MM.1S (cell line): ENCODE measurements around the gene COA8.

ENCODE experiments used
- CTCF ChIP-seq: fragments of 300-600 bp; sonication (generic); IDR thresholded peaks from 2 replicates; pipeline ENCODE4 v1.5.1; 2016; ENCODE audit warnings: antibody characterized with exemption, low read length, mixed read lengths
- EZH2 ChIP-seq: fragments of 300-600 bp; sonication (generic); optimal IDR thresholded peaks from 2 replicates; pipeline ENCODE3; 2017; ENCODE audit warnings: low read depth, mild to moderate bottlenecking, antibody characterized with exemption, low read length, mixed read lengths

DNA sequence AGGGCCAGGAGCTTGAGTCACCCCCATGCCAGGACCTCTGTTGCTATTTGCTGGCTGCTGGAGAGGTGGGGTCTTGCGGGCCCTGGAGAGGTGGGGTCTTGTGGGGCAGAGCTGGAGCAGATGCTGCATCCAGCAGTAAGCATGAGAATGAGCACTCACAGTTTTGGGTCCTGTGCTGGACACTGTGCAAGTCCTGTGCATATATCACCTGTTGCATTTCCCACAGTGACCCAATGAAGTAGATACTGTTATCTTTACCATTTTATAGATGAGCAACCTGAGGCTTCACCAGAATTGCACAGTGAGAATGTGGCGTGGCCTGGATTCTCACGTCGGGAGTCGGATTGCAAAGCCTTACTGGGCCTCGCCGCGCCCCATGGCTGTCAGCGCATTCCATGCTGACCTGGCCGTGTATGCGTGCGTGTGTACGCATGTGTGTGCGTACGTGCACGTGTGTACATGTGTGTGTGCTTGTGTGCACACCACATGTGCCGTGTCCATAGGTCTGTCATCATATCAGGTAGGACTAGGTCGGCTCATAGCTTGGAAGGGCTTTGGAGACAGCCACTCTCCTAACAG, 12.0 kb downstream of the COA8 start:
- TF ChIP-seq CTCF (no peak), EZH2 (no peak)
